ENCODE results near the gene SP110. TPM values are rescaled to one million over a fixed set of nuclear protein-coding genes. Genes with fewer than 3 reads are reported as not detected.

Gene SP110
- total and polyA plus RNA-seq, 2 of the 4 experiments (the other 2 are of a cell fraction), result 9.3 to 10.2 TPM

DNA sequence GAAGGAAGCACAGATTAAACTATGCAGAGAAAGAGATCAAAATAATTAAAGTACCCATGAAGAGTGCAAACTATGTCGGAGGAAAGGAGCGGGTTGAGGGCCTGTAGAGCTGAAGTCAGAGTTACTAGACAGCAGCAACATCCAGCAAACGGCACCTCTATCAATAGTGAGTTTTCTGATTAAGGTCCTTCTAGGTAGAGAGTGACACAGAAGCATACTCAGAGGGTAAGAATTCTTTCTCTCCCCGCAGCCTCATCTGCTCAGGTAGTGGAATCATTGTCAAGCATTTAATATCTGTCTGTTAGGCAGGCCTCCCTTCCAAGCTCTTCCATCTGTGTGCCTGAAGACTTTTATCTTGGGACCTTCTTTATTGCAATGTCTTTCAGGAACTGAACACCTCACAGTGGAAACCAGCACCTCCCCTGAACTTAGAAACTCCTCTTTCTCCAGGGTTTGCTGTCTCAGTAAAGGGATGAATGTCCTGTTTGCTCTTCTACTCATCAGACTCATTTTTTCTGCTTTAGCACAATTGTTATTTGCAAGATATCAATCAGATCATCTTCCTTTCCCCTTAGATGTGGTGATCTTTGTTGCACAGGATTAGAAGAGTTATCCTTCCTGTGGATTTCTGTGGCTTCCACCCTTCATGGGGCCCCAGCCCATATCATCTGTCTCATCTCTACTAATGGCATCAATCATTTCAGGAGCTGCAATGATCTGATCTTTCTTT is 34.5 kb upstream of the SP110 start:
- BruUV-seq (replicated peaks), result no TSS peak
- no peak overlapping the region for H3K14ac ChIP-seq (replicated peaks; ENCODE audit: low read depth, low read length)
- ChIA-PET POLR2A (ENCODE audit: unreplicated experiment) (no interaction called here), CTCF (no interaction called here)
- no peak overlapping the region for H3K27ac ChIP-seq (ENCODE audit: insufficient read depth, low read length)
- no peak overlapping the region for H2BK5ac ChIP-seq (ENCODE audit: low read depth, low read length, poor library complexity, severe bottlenecking)
- H3K4ac ChIP-seq (ENCODE audit: low read depth, low read length), result no peak overlapping the region
- no peak overlapping the region for H4K8ac ChIP-seq (ENCODE audit: low read depth in 2 of 2, low read length in 2 of 2)
- H3K4me3 ChIP-seq (ENCODE audit: insufficient read depth, low read depth, low read length), result no peak overlapping the region
- in situ Hi-C loops (cut with MboI; ENCODE audit: low sequenced_read_pairs), result no loop called here
- H2AFZ ChIP-seq (replicated peaks; ENCODE audit: low read length, poor library complexity), result no peak overlapping the region
- H3K36me3 ChIP-seq (ENCODE audit: control insufficient read depth, insufficient read depth, low read length), result no peaks in the 10 kb centered on the region
- DNase-seq (no peak), ATAC-seq (ENCODE audit: low read depth) (no peak)
- WGBS, 2 experiments (ENCODE audit: extremely low coverage in 2 of 2, insufficient read length in 1 of 2), result no CpG with 5 or more reads among the region's 4 CpGs
- no peak overlapping the region for H2BK120ac ChIP-seq (ENCODE audit: low read depth, low read length)
- H2AK9ac ChIP-seq (replicated peaks; ENCODE audit: low read depth, low read length, poor library complexity), result no peak overlapping the region
- H2AK5ac ChIP-seq (ENCODE audit: low read depth, low read length), result no peak overlapping the region
- no peaks in the 10 kb centered on the region for H4K20me1 ChIP-seq (ENCODE audit: insufficient read depth, low read length)
- no peaks in the 10 kb centered on the region for H3K4me1 ChIP-seq (ENCODE audit: control insufficient read depth, insufficient read depth, low read length)
- no peak overlapping the region for H3K9ac ChIP-seq (ENCODE audit: low read depth, low read length)
- no peaks in the 10 kb centered on the region for H3K79me1 ChIP-seq (ENCODE audit: low read depth in 1 of 2, low read length in 2 of 2)
- peaks cover 4% of the 10 kb centered on the region; the same call in 1 of the 2 replicates for H3K27me3 ChIP-seq (ENCODE audit: control insufficient read depth, insufficient read depth, low read length)
- H3K18ac ChIP-seq (ENCODE audit: low read depth, low read length), result no peak overlapping the region
- H2BK15ac ChIP-seq (ENCODE audit: low read depth, low read length), result no peak overlapping the region
- H4K91ac ChIP-seq (ENCODE audit: insufficient read depth, low read depth, low read length), result no peak overlapping the region
- H3K9me1 ChIP-seq (ENCODE audit: insufficient read depth, low read length), result no peaks in the 10 kb centered on the region
- no peak overlapping the region for H2BK20ac ChIP-seq (ENCODE audit: low read depth, low read length)
- no peak for TF ChIP-seq MXI1 (IDR thresholded peaks at IDR 0.05; ENCODE audit: borderline replicate concordance, low read depth, low read length)
- TF ChIP-seq POLR2A (IDR thresholded peaks at IDR 0.05; ENCODE audit: low read depth, low read length), result no peak
- TF ChIP-seq, protein P1, sequence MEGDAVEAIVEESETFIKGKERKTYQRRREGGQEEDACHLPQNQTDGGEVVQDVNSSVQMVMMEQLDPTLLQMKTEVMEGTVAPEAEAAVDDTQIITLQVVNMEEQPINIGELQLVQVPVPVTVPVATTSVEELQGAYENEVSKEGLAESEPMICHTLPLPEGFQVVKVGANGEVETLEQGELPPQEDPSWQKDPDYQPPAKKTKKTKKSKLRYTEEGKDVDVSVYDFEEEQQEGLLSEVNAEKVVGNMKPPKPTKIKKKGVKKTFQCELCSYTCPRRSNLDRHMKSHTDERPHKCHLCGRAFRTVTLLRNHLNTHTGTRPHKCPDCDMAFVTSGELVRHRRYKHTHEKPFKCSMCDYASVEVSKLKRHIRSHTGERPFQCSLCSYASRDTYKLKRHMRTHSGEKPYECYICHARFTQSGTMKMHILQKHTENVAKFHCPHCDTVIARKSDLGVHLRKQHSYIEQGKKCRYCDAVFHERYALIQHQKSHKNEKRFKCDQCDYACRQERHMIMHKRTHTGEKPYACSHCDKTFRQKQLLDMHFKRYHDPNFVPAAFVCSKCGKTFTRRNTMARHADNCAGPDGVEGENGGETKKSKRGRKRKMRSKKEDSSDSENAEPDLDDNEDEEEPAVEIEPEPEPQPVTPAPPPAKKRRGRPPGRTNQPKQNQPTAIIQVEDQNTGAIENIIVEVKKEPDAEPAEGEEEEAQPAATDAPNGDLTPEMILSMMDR (conservative IDR thresholded peaks at IDR 0.05; ENCODE audit: low read depth, low read length), result no peak
- TF ChIP-seq MAFK (IDR thresholded peaks at IDR 0.05; ENCODE audit: low read depth, low read length), result no peak
- H3K23ac ChIP-seq (ENCODE audit: low read depth, low read length), result no peak overlapping the region
- dilution Hi-C loops (cut with HindIII; ENCODE audit: low sequenced_read_pairs, unreplicated experiment), result no loop called here
- no peak overlapping the region for H3K56ac ChIP-seq (ENCODE audit: extremely low read depth, insufficient read depth, low read length)
- no peak overlapping the region for H3K4me2 ChIP-seq (ENCODE audit: low read depth, low read length)
- intact Hi-C loops (cut with micrococcal nuclease), result no loop called here
- H3K9me3 ChIP-seq (ENCODE audit: control insufficient read depth, insufficient read depth, low read length), result no peaks in the 10 kb centered on the region
- H4K5ac ChIP-seq (ENCODE audit: low read depth, low read length), result no peak overlapping the region
